Progenitor cell of endocrine pancreas (in vitro differentiated cells): ENCODE results near the gene P4HB. TPM values are rescaled to one million over a fixed set of nuclear protein-coding genes. Genes with fewer than 3 reads are reported as not detected.

Experiments
- DNase-seq: peaks from one replicate; pipeline ENCODE4 v3.0.0; 2021; ENCODE audit warnings: low spot score; ENCODE audit not compliant: unreplicated experiment
- H3K27ac Mint-ChIP-seq: 2 replicates; pipeline ENCODE4 v1.8.0; 2021; ENCODE audit warnings: mild to moderate bottlenecking, moderate library complexity, mixed read lengths
- H3K27me3 Mint-ChIP-seq: 2 replicates; pipeline ENCODE4 v1.8.0; 2021; ENCODE audit warnings: mixed read lengths
- H3K36me3 Mint-ChIP-seq: 2 replicates; pipeline ENCODE4 v1.8.0; 2022; ENCODE audit warnings: mixed read lengths; ENCODE audit not compliant: insufficient read depth
- H3K4me1 Mint-ChIP-seq: 2 replicates; pipeline ENCODE4 v1.8.0; 2021; ENCODE audit warnings: low read depth, mixed read lengths
- H3K4me3 Mint-ChIP-seq: 2 replicates; pipeline ENCODE4 v1.8.0; 2021; ENCODE audit warnings: low read depth, mild to moderate bottlenecking, moderate library complexity, mixed read lengths
- H3K9me3 Mint-ChIP-seq: 2 replicates; pipeline ENCODE4 v1.8.0; 2021; ENCODE audit warnings: low read depth, mixed read lengths
- total RNA-seq: library from RNA; stranded (reverse); gene quantifications from 2 replicates; pipeline ENCODE4 v1.2.1, GENCODE V29; 2021
- TF ChIP-seq, protein P1 (sequence below): fragments of 200-600 bp; sonication (generic); IDR thresholded peaks from one replicate; pipeline ENCODE4 v1.5.0; 2021; ENCODE audit warnings: antibody characterized with exemption, mild to moderate bottlenecking; ENCODE audit not compliant: unreplicated experiment

Gene P4HB
- total RNA-seq, 1 donor from 2014 or later = 484 TPM

DNA sequence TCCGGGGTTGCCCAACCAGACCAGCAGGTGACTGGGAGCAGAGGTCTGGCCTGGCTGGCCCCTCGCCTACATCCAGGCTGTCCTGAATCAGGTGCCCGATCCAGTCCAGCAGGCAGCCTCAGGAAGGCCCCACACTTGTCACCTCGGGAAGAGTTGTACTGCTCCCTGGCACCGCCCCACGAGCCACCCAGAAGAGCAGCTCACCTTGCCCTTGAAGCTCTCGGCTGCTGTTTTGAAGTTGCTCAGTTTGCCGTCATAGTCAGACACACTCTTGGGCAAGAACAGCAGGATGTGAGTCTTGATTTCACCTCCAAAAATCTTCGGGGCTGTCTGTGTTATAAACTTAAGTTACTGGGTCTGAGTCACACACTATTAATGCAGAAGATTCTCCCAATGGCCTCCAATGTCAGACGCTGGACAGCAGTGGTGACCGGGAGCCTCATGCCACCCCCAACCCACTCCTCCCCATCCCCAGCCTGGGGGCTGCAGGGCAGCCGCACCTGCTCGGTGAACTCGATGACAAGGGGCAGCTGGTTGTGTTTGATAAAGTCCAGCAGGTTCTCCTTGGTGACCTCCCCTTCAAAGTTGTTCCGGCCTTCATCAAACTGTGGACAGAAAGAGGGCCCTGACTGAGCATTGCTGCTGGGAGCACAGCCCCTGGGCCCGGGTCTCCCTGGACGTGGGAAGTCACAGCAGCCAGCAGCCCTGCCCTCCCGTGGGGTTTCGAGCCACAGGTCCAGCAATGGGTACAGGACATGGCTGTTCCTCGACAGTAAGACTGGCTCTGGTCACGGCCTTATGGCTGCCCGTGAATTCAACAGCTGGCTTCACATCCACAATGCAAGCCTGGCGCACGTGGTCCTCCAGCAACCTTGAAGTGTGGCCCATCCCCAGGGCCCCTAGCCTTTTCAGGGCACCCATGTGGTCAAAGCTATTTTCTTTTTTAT, 13.3 kb downstream of the P4HB start:
- Mint-ChIP-seq H3K27ac (no peak overlapping the region), H3K27me3 (no peaks in the 10 kb centered on the region), H3K9me3 (no peaks in the 10 kb centered on the region), H3K4me1 (no peaks in the 10 kb centered on the region), H3K36me3 (peaks cover 20% of the 10 kb centered on the region), H3K4me3 (no peak overlapping the region)
- TF ChIP-seq, protein P1, sequence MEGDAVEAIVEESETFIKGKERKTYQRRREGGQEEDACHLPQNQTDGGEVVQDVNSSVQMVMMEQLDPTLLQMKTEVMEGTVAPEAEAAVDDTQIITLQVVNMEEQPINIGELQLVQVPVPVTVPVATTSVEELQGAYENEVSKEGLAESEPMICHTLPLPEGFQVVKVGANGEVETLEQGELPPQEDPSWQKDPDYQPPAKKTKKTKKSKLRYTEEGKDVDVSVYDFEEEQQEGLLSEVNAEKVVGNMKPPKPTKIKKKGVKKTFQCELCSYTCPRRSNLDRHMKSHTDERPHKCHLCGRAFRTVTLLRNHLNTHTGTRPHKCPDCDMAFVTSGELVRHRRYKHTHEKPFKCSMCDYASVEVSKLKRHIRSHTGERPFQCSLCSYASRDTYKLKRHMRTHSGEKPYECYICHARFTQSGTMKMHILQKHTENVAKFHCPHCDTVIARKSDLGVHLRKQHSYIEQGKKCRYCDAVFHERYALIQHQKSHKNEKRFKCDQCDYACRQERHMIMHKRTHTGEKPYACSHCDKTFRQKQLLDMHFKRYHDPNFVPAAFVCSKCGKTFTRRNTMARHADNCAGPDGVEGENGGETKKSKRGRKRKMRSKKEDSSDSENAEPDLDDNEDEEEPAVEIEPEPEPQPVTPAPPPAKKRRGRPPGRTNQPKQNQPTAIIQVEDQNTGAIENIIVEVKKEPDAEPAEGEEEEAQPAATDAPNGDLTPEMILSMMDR = no peak
- no peak for DNase-seq

DNA sequence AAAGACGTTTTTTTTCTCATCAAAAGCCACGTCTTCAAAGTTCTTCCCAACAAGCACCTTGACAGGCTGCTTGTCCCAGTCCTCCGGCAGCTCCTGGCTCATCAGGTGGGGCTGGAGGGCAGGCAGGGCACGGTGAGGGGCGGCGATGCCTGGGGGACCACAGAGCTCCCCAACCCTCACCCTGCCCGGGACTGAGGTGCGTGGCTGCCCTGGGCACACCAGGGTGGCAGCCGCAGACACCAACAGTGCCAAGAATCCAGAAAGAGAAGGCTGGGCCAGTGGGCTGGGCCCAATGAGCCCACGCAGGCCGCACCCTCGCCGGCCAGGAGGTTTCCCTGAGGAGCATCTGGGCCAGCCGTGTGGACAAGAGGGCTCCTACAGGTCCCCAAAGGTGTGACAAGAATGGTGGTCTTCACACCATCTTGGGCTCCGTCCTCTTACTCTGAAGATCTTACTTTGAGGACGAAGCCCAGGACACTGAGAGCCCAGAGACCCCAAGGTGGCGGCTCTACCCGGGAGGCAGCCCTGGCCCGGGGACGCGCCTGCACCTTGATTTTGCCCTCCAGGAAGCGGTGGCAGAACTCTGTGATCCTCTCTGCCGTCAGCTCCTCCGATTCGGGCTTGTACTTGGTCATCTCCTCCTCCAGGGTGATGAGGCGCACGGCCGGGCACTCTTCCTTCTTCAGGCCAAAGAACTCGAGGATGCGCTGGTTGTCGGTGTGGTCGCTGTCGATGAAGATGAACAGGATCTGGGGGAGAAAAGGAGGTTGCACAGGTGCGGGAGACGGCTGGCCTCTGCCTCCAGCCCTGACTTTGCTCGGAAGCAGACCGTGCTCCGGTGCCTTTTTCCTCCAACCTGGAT, 14.2 kb downstream of the P4HB start:
- DNase-seq = no peak
- H3K4me1 Mint-ChIP-seq = no peaks in the 10 kb centered on the region
- H3K27ac Mint-ChIP-seq = no peak overlapping the region
- H3K27me3 Mint-ChIP-seq = no peaks in the 10 kb centered on the region
- TF ChIP-seq, protein P1 = no peak
- H3K9me3 Mint-ChIP-seq = no peaks in the 10 kb centered on the region
- H3K4me3 Mint-ChIP-seq = no peak overlapping the region
- H3K36me3 Mint-ChIP-seq = peaks cover 12% of the 10 kb centered on the region

DNA sequence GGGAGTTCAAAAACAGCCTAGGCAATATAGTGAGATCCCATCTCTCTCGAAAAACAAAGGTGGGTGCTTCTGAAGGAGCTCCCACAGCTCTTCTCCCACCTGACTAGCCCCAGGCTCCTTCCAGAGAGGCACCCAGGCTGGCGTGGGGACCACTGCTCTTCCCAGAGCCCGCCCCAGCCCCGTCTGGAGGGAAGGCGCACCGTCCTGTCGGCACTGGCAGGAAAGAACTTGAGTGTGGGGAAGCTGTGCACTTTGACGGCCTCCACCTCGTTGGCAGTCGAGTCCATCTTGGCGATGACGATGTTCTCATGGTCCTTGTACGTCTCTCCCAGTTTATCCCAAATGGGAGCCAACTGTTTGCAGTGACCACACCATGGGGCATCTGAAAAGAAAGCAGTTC, 15.0 kb downstream of the P4HB start:
- Mint-ChIP-seq H3K4me1 (no peaks in the 10 kb centered on the region), H3K4me3 (no peak overlapping the region), H3K27me3 (no peaks in the 10 kb centered on the region), H3K27ac (no peak overlapping the region), H3K9me3 (no peaks in the 10 kb centered on the region), H3K36me3 (peaks cover 12% of the 10 kb centered on the region)
- TF ChIP-seq, protein P1 = no peak
- DNase-seq = no peak

DNA sequence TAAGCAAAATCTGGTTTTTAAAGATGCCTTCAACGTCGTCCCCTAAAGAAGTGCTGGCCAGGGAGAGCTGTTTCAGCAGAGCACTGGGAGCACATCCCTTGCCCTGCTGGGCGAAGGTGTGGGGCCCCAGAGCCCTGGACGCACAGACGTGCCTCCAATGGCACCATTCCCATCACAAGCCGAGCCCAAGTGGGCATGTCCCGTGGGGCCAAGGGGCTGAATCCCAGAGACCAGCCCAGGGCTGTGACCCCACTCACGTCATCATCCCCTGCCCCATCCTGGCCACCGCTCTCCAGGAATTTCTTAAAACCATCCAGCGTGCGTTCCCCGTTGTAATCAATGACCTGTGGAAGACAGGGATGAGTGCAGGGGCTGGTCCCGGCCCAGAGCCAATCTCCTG, 15.4 kb downstream of the P4HB start:
- Mint-ChIP-seq H3K4me1 (no peaks in the 10 kb centered on the region), H3K27me3 (no peaks in the 10 kb centered on the region), H3K9me3 (no peaks in the 10 kb centered on the region), H3K36me3 (peaks cover 12% of the 10 kb centered on the region), H3K27ac (no peak overlapping the region), H3K4me3 (no peak overlapping the region)
- TF ChIP-seq, protein P1 = no peak
- DNase-seq = no peak

DNA sequence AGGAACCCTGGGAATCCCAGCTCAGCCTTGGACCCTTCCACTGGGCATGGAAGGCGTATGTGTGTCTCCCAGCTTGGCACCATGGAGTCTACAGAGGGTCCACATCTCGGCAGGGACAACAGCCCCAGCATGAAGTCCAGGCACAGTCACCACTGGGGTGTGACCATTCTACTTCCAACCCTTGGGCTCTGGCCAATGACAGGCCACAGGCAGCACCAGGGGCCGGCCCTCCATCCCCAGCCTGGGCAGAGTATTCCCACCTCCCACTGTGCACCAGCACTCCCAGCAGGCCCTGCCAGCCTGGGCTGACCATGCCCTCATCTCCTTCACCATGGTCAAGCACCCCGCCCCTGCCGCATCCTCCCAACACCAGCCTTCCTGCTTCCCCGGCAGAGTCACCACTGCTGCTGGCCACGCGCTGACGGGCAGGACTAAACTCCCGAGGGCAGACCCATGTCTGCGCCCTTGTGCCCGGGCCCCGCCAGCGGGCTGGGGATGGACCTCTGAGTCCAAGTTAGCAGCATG, 15.9 kb downstream of the P4HB start:
- TF ChIP-seq, protein P1 = no peak
- no peak for DNase-seq
- Mint-ChIP-seq H3K4me3 (no peak overlapping the region), H3K4me1 (no peaks in the 10 kb centered on the region), H3K27me3 (no peaks in the 10 kb centered on the region), H3K27ac (peak overlapping the region; percentile 19), H3K36me3 (peaks cover 12% of the 10 kb centered on the region), H3K9me3 (no peaks in the 10 kb centered on the region)
